ENCODE measurements around the gene KAT6B. TPM values are rescaled to one million over a fixed set of nuclear protein-coding genes. Genes with fewer than 3 reads are reported as not detected.

The KAT6B gene
- total and polyA plus RNA-seq, 2 of the 8 experiments (the other 6 are each of a cell fraction or from before 2014, with no cell fraction given) = 7.3 to 30.8 TPM

GRCh38 chr10:74909670-74910069 is 83.3 kb downstream of the KAT6B start:
- H3K56ac ChIP-seq (replicated peaks; ENCODE audit: insufficient read length, low read depth, low read length) = no peak overlapping the region
- no peaks in the 10 kb centered on the region; a peak in 1 of 7 replicates for H3K4me1 ChIP-seq (replicated peaks in 1 of 4; ENCODE audit: control insufficient read depth in 3 of 4, insufficient read depth in 4 of 4, low read length in 3 of 4)
- H2BK5ac ChIP-seq (ENCODE audit: low read depth, low read length) = no peak overlapping the region
- H3K4me2 ChIP-seq (ENCODE audit: insufficient read depth in 1 of 2, low read depth in 2 of 2, low read length in 2 of 2) = no peak overlapping the region
- H3K9ac ChIP-seq (replicated peaks in 1 of 4; ENCODE audit: extremely low read depth in 1 of 4, low read depth in 3 of 4, low read length in 3 of 4) = no peak overlapping the region
- TF ChIP-seq TAF7 (optimal IDR thresholded peaks at IDR 0.05; ENCODE audit: borderline replicate concordance, low read depth, low read length) (no peak), SP1 (IDR thresholded peaks at IDR 0.05; ENCODE audit: low read depth, low read length) (no peak), EGR1 (IDR thresholded peaks at IDR 0.05; ENCODE audit: borderline replicate concordance, low read depth, low read length) (no peak), CBX5 (IDR thresholded peaks at IDR 0.05; ENCODE audit: low read depth, low read length) (no peak), YY1 (IDR thresholded peaks at IDR 0.05; ENCODE audit: low read depth, low read length) (no peak), SP4 (IDR thresholded peaks at IDR 0.05; ENCODE audit: low read length) (no peak), POLR2A (IDR thresholded peaks at IDR 0.05; ENCODE audit: control extremely low read depth in 1 of 2, low read depth in 2 of 2, low read length in 2 of 2) (no peak), SUZ12 (IDR thresholded peaks at IDR 0.05; ENCODE audit: low read length) (no peak), BACH1 (IDR thresholded peaks at IDR 0.05; ENCODE audit: low read length) (no peak)
- ChIA-PET POLR2A (ENCODE audit: partially characterized antibody) (no interaction called here), CTCF (ENCODE audit: partially characterized antibody) (interaction anchor here (0.7 to 0.9 kb wide), 2 partner anchors 65 to 201 kb away, joined by 3 to 4 read pairs; no protein-coding TSS in a partner anchor)
- H3K14ac ChIP-seq (ENCODE audit: insufficient read length) = no peak overlapping the region
- no peak overlapping the region for H4K91ac ChIP-seq (replicated peaks; ENCODE audit: insufficient read length, low read length)
- no peak overlapping the region for H3K4me3 ChIP-seq (ENCODE audit: extremely low read depth in 1 of 4, insufficient read depth in 2 of 4, low read depth in 3 of 4, low read length in 4 of 4)
- no peak overlapping the region for H2BK120ac ChIP-seq (replicated peaks; ENCODE audit: low read depth, low read length)
- H3K79me1 ChIP-seq (ENCODE audit: low read depth, low read length) = peaks cover 3% of the 10 kb centered on the region
- H3K27ac ChIP-seq (ENCODE audit: low read depth, low read length) = no peak overlapping the region
- FAIRE-seq (no peak), DNase-seq (ENCODE audit: low read depth in 1 of 2, low spot score in 2 of 2) (no peak)
- peaks cover 0 to 2% of the 10 kb centered on the region in 2 experiments for H4K20me1 ChIP-seq (replicated peaks in 1 of 2; ENCODE audit: control insufficient read depth in 1 of 2, insufficient read depth in 2 of 2, low read length in 2 of 2)
- H2BK12ac ChIP-seq (ENCODE audit: low read depth, low read length) = no peak overlapping the region
- no peak overlapping the region for H2AK5ac ChIP-seq (ENCODE audit: low read depth, low read length)
- H3K23ac ChIP-seq (ENCODE audit: insufficient read length) = no peak overlapping the region
- no peaks in the 10 kb centered on the region for H3K27me3 ChIP-seq (replicated peaks in 1 of 4; ENCODE audit: control insufficient read depth in 3 of 4, extremely low read depth in 1 of 4, insufficient read depth in 3 of 4, low read length in 3 of 4)
- no peak overlapping the region for H2BK15ac ChIP-seq (ENCODE audit: low read length)
- no peak overlapping the region for H2BK20ac ChIP-seq (ENCODE audit: low read length)
- H3K36me3 ChIP-seq (ENCODE audit: control insufficient read depth in 2 of 4, insufficient read depth in 4 of 4, low read length in 3 of 4) = no peaks in the 10 kb centered on the region
- H4K5ac ChIP-seq (ENCODE audit: insufficient read length, low read depth, low read length) = no peak overlapping the region
- no peak overlapping the region for H4K8ac ChIP-seq (ENCODE audit: extremely low read depth, insufficient read depth, low read length)
- H3K9me3 ChIP-seq (ENCODE audit: insufficient read depth in 2 of 2, low read depth in 1 of 2, low read length in 1 of 2) = no peaks in the 10 kb centered on the region
- 91% methylated on average over 1 of the region's 1 CpG; no CpG with 5 or more reads in 1 of the 2 experiments for WGBS, 2 experiments (ENCODE audit: extremely low coverage in 1 of 2, insufficient coverage in 1 of 2, insufficient read length in 1 of 2, insufficient replicate concordance in 2 of 2, low coverage in 1 of 2, low lambda C conversion rate in 2 of 2, missing lambda C conversion rate in 1 of 2)
- no peak overlapping the region for H2AFZ ChIP-seq (ENCODE audit: low read length)
- 0 out of 4 replicates have a peak, but pooled peaks cover 0 to 2% of the 10 kb centered on the region in 2 experiments for H3K79me2 ChIP-seq (ENCODE audit: control insufficient read depth in 1 of 2, insufficient read depth in 2 of 2, low read length in 2 of 2)
- no peak overlapping the region for H3K4ac ChIP-seq (replicated peaks; ENCODE audit: insufficient read length, low read depth, low read length)
- H3K18ac ChIP-seq (ENCODE audit: extremely low read depth, low read length) = no peak overlapping the region
- H3K23me2 ChIP-seq (ENCODE audit: low read depth, low read length) = no peaks in the 10 kb centered on the region

Measured in H1 (cell line).